Peyer's patch (tissue), 4 donors: ENCODE measurements around the gene DCLK2.

ENCODE experiments used
- POLR2A ChIP-seq, 2 donors: fragments of 450-650 bp; IDR thresholded peaks; one replicate each; pipeline ENCODE4 v1.5.1; 2017; ENCODE audit warnings: antibody characterized with exemption in 2 of 2, mild to moderate bottlenecking in 2 of 2, moderate library complexity in 2 of 2
- TF ChIP-seq, protein P1 (sequence below), 6 experiments: fragments of 450-650 bp in 4 of 6; fragments of 200-600 bp in 2 of 6; sonication (generic) in 1 of 6; IDR thresholded peaks; one replicate each; pipeline ENCODE4 v1.5.1; 2017 to 2019; ENCODE audit warnings: antibody characterized with exemption in 6 of 6, mild to moderate bottlenecking in 3 of 6, moderate library complexity in 1 of 6

DNA sequence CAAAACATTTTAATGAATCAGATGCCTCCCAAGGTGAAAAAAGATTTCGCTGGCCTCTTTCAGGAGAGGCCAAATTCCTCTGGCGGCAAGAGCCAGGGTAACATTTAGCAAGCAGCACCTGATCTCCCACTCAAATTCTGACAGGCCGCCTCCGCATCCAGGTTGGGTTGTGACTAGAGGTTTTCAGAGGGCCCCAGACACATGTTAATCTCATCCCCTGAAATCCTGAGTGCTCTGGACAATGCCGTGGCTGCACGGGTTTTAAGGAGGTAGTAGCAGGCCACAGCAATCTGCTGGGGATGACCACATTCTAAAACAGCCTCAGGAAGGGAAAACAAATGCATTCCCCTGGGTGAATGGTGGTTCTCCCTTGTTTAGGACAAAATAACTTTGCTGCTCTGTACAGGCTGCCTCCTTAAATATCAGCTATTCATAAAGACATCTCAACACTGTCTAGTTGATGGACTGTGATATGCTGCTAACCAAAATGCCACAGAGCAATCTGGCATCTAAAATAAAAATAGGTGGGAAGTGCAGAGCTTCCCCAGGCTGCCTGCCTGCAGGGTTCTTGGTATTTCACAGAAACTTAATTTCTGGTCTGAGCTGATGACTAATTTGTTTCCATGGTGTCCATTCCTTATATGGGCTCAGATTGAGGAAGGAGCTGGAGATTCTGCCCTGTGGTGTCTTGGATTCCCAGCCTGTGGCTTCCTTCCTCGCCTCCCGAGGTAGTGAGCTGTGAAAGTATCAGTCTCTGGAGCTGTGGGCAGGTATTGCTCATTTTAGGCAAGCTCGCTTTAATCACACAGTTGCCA is 202.0 kb downstream of the DCLK2 start:
- TF ChIP-seq, protein P1, sequence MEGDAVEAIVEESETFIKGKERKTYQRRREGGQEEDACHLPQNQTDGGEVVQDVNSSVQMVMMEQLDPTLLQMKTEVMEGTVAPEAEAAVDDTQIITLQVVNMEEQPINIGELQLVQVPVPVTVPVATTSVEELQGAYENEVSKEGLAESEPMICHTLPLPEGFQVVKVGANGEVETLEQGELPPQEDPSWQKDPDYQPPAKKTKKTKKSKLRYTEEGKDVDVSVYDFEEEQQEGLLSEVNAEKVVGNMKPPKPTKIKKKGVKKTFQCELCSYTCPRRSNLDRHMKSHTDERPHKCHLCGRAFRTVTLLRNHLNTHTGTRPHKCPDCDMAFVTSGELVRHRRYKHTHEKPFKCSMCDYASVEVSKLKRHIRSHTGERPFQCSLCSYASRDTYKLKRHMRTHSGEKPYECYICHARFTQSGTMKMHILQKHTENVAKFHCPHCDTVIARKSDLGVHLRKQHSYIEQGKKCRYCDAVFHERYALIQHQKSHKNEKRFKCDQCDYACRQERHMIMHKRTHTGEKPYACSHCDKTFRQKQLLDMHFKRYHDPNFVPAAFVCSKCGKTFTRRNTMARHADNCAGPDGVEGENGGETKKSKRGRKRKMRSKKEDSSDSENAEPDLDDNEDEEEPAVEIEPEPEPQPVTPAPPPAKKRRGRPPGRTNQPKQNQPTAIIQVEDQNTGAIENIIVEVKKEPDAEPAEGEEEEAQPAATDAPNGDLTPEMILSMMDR (IDR thresholded peaks at IDR 0.05) = no peak
- no peak for TF ChIP-seq POLR2A (IDR thresholded peaks at IDR 0.05)
